GM10266 (cell line): Measurements from ENCODE around the gene CAPZA1.
A peak's percentile ranks its signal among the peaks of the same experiment; 100 is the strongest.

ENCODE experiments used
- DNase-seq: peaks from one replicate; pipeline ENCODE4 v3.0.0; 2012; ENCODE audit errors: extremely low spot score
- CTCF ChIP-seq: IDR thresholded peaks from 2 replicates; pipeline ENCODE4 v1.5.1; 2012; ENCODE audit warnings: mild to moderate bottlenecking, low read depth; ENCODE audit not compliant: control insufficient read depth, insufficient read depth; ENCODE audit errors: missing control alignments

CAPZA1 gene

GRCh38 chr1:112619518-112620376 is at the start of gene CAPZA1:
Gene CAPZA1 (plus strand): TSS chr1:112619832. CDS start chr1:112619845, 13 bp downstream.
- no peak for TF ChIP-seq CTCF

GRCh38 chr1:112575154-112575804 is 44.4 kb upstream of the CAPZA1 start:
- no peak for TF ChIP-seq CTCF
- DNase-seq, result no peak

More at GRCh38 chr1:112619518-112620376, at the start of gene CAPZA1:
- peak; percentile 81 for DNase-seq

- no peak for TF ChIP-seq CTCF
- no peak for DNase-seq
Measured at GRCh38 chr1:112576240-112576639, 43.4 kb upstream of the CAPZA1 start.

- no peak for TF ChIP-seq CTCF
- no peak for DNase-seq
Measured at GRCh38 chr1:112579801-112580510, 39.7 kb upstream of the CAPZA1 start.

- no peak for DNase-seq
- TF ChIP-seq CTCF, result no peak
Measured at GRCh38 chr1:112581586-112582192, 37.9 kb upstream of the CAPZA1 start.

GRCh38 chr1:112583366-112583765 is 36.3 kb upstream of the CAPZA1 start:
- TF ChIP-seq CTCF, result no peak
- DNase-seq, result no peak
